Measurements from ENCODE around the gene IGSF3. TPM values are rescaled to one million over a fixed set of nuclear protein-coding genes. Genes with fewer than 3 reads are reported as not detected.

IGSF3 gene
- polyA plus RNA-seq, 1 donor (not counting 4 experiments of a cell fraction or from before 2014, with no cell fraction given) = 47.4 TPM

DNA sequence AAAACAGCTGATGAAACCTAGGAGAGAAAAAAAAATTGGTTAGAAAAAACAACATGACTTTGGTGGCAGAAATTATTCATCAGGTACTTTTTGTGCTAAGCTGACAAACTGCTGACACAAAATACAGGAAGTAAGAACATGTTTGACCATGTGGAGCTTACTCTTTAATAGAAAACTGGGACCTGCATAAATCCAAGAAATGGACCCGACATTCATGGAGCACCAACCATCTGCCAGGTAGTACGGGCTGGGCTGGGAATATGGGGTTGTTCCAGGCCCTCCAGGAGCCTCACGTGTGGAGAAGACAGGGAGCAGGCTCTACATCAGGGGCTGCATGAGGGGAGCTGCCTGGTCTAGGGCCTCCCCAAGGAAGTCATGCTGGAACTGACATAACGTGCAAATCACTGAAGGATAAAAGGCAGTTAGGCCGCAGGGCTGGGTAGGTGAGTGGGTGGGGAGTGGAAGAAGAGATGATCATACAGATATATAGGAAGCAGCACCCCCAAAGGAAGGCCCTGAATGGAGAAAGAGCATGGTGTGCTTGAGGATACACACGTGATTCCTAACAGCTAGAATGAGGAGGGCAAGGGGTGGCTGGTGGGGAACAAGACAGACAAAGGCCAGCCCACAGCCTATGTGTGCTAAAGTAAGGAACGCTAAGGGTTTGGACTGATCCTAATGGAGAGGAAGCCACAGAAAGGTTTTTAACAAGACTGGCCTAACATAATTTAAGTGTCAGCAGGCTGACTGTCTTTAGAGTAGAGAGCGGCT lies 122.8 kb downstream of the IGSF3 start:
- H4K20me1 ChIP-seq (ENCODE audit: control insufficient read depth, extremely low read depth, insufficient read depth, low read length) = no peaks in the 10 kb centered on the region
- dilution Hi-C loops (cut with MboI; ENCODE audit: extremely low pct_ligation_motif_present, low sequenced_read_pairs) = no loop called here
- H3K9me3 ChIP-seq (ENCODE audit: control insufficient read depth, low read depth, low read length) = no peaks in the 10 kb centered on the region
- no peaks in the 10 kb centered on the region for H3K27me3 ChIP-seq (ENCODE audit: control insufficient read depth, extremely low read depth, insufficient read depth, low read length)
- H3K4me2 ChIP-seq (ENCODE audit: control insufficient read depth, extremely low read depth, insufficient read depth, low read depth, low read length) = peak overlapping the region; percentile 37
- no peak overlapping the region for H3K4me3 ChIP-seq (ENCODE audit: control insufficient read depth in 2 of 3, extremely low read depth in 1 of 3, insufficient read depth in 2 of 3, low read depth in 1 of 3, low read length in 3 of 3)
- no peak overlapping the region for H2AFZ ChIP-seq (ENCODE audit: control insufficient read depth, low read length)
- TF ChIP-seq, protein P1, sequence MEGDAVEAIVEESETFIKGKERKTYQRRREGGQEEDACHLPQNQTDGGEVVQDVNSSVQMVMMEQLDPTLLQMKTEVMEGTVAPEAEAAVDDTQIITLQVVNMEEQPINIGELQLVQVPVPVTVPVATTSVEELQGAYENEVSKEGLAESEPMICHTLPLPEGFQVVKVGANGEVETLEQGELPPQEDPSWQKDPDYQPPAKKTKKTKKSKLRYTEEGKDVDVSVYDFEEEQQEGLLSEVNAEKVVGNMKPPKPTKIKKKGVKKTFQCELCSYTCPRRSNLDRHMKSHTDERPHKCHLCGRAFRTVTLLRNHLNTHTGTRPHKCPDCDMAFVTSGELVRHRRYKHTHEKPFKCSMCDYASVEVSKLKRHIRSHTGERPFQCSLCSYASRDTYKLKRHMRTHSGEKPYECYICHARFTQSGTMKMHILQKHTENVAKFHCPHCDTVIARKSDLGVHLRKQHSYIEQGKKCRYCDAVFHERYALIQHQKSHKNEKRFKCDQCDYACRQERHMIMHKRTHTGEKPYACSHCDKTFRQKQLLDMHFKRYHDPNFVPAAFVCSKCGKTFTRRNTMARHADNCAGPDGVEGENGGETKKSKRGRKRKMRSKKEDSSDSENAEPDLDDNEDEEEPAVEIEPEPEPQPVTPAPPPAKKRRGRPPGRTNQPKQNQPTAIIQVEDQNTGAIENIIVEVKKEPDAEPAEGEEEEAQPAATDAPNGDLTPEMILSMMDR (optimal IDR thresholded peaks at IDR 0.05 in 1 of 3, IDR thresholded peaks at IDR 0.05 in 1 of 3, conservative IDR thresholded peaks at IDR 0.05 in 1 of 3; ENCODE audit: extremely low read depth in 1 of 3, insufficient read depth in 2 of 3, low read length in 3 of 3) = no peak
- TF ChIP-seq EZH2 (IDR thresholded peaks at IDR 0.05; ENCODE audit: low read length) = no peak
- no peaks in the 10 kb centered on the region for H3K9me1 ChIP-seq (ENCODE audit: control insufficient read depth, extremely low read depth, insufficient read depth, low read length)
- peaks cover 3% of the 10 kb centered on the region for H3K79me2 ChIP-seq (ENCODE audit: control insufficient read depth, insufficient read depth, low read length)
- no peak overlapping the region for H3K27ac ChIP-seq (ENCODE audit: control insufficient read depth, insufficient read depth, low read length)
- H3K36me3 ChIP-seq (ENCODE audit: control insufficient read depth in 2 of 2, extremely low read depth in 1 of 2, insufficient read depth in 2 of 2, low read length in 2 of 2) = peaks cover 8 to 12% of the 10 kb centered on the region in 2 experiments
- H3K4me1 ChIP-seq (ENCODE audit: control insufficient read depth, extremely low read depth, insufficient read depth, low read length) = peaks cover 15% of the 10 kb centered on the region
- FAIRE-seq (no peak), DNase-seq (ENCODE audit: low read depth, low spot score) (no peak)
- no peak overlapping the region for H3K9ac ChIP-seq (ENCODE audit: control insufficient read depth, extremely low read depth, insufficient read depth, low read length)

DNA sequence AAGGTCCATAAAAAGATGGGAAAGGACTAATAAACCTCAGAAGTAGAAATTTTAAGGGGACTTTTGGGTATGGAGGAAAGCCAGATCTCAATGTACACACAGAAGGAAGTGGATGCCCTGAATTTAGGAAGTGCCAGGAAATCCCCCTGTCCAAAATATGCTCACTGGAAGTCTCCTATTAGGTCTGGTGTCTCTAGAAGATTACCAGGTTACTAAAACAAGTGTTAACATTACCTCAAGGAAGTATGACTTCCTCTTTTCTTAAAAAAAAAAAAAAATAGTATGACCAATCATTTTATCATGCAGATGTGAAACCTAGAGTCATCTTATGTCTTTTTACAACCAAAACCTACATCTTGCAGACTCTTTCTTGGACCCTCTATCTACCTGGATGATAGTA lies 127.4 kb downstream of the IGSF3 start:
- Histone ChIP-seq H3K4me2 (ENCODE audit: control insufficient read depth, extremely low read depth, insufficient read depth, low read depth, low read length) (peak overlapping the region; percentile 24), H3K4me1 (ENCODE audit: control insufficient read depth, extremely low read depth, insufficient read depth, low read length) (peaks cover 51% of the 10 kb centered on the region), H3K27ac (ENCODE audit: control insufficient read depth, insufficient read depth, low read length) (peak overlapping the region; percentile 25), H3K9me3 (ENCODE audit: control insufficient read depth, low read depth, low read length) (no peaks in the 10 kb centered on the region), H3K36me3 (ENCODE audit: control insufficient read depth in 2 of 2, extremely low read depth in 1 of 2, insufficient read depth in 2 of 2, low read length in 2 of 2) (peaks cover 6 to 12% of the 10 kb centered on the region in 2 experiments), H2AFZ (ENCODE audit: control insufficient read depth, low read length) (no peak overlapping the region), H3K27me3 (ENCODE audit: control insufficient read depth, extremely low read depth, insufficient read depth, low read length) (no peaks in the 10 kb centered on the region), H3K4me3 (ENCODE audit: control insufficient read depth in 2 of 3, extremely low read depth in 1 of 3, insufficient read depth in 2 of 3, low read depth in 1 of 3, low read length in 3 of 3) (no peak overlapping the region), H4K20me1 (ENCODE audit: control insufficient read depth, extremely low read depth, insufficient read depth, low read length) (no peaks in the 10 kb centered on the region), H3K9ac (ENCODE audit: control insufficient read depth, extremely low read depth, insufficient read depth, low read length) (no peak overlapping the region), H3K9me1 (ENCODE audit: control insufficient read depth, extremely low read depth, insufficient read depth, low read length) (no peaks in the 10 kb centered on the region), H3K79me2 (ENCODE audit: control insufficient read depth, insufficient read depth, low read length) (no peaks in the 10 kb centered on the region)
- dilution Hi-C loops (cut with MboI; ENCODE audit: extremely low pct_ligation_motif_present, low sequenced_read_pairs) = no loop called here
- DNase-seq (ENCODE audit: low read depth, low spot score) = no peak
- TF ChIP-seq, protein P1 (optimal IDR thresholded peaks at IDR 0.05 in 1 of 3, IDR thresholded peaks at IDR 0.05 in 1 of 3, conservative IDR thresholded peaks at IDR 0.05 in 1 of 3; ENCODE audit: extremely low read depth in 1 of 3, insufficient read depth in 2 of 3, low read length in 3 of 3) = no peak
- TF ChIP-seq EZH2 (IDR thresholded peaks at IDR 0.05; ENCODE audit: low read length) = no peak
- no peak for FAIRE-seq

All from keratinocyte (primary cell).